GM19193 (cell line): ENCODE data around the gene APBB3.

ENCODE experiments used
- POLR2A ChIP-seq: IDR thresholded peaks from 4 replicates; pipeline ENCODE4 v1.6.1; 2011; ENCODE audit not compliant: insufficient read depth, insufficient read length; ENCODE audit errors: extremely low read depth

Gene APBB3

DNA sequence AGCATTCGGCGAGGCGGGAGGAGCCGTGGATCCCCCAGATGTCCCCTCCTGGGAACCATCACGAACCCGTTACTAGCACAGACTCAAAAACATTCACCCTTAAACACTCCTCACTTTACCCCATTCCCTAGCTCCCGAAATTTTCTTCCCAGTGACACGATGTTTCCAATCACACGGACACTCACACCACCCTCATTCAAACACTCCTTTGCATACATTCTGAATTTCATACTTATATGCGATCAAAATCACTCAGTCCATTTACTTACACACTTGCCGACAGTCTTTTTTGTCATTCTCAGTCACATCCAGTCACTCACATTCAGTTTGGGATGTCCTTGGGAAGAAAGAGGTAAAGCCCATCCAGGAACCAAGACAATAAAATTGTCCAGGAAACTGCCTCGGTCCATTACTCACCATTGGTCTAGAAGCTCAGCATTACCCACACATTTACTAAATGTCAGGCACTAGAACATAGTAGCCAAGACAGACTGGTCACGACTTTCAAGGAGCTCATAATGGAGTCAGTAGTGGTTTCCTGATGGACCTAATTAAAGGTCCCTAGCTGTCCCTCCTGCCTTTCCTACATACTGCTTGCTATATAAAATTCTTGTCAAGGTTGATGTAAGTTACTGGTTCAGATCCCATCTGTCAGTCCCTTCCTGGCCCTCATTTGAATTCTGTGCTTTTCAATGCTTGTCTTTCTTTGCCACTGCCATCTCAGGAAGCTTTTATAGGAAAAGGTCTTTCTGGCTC lies 804 bp upstream of the APBB3 start:
- TF ChIP-seq POLR2A: no peak

DNA sequence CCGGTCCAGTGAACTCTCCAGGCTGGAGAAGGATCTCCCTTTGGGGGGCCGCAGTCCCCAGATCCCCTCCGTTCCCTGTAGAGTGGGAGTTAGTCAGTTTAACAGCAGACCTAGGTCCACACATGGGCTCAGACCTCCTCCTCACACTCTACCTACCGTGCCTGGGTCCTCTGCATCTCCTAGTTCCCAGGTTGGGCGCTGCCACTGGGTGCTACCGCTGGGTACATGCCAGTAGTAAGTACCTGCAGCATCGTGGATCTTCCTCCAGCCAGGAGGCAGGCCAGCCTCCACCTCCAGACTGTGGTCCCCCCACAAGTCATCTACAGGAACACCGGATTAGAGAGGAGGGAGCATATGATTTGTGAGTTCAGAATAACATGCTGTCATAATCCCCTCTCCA lies 802 bp downstream of the APBB3 start:
- TF ChIP-seq POLR2A: no peak

DNA sequence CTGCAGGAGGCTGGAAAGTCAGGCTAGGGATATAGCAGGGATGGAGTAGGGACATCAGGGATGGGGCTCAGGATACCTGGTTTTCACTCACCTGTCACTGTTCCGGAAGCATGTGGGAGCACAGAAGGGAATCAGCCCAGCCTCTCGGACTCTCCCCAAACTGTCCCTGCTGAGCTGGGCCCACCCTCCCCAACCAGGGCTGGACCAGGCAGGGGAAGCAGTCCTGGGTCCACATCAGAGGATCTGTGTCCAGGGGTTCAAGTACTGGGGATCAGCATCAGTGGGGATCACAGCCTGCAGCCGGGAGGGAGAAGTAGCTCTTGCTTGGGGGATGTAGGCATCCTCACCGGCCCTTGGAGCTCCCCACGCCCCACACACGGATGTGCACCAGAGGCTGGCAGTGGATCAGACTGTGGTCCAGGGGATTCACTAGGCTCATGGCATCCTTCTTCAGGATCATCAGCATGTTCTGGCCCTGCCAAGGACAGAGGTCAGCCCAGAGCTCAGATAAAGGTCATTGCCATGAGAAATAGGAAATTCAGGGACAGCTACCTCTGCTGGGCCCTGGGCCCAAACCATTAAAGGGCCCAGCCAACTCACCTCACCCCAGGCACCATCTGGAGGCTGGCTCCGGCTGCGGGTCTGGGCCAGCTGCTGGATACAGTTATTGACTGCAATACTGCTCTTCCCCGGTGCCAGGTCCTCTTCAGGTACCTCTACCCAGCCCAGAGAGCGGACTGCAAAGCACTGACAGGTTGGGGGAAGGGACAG lies 2.5 kb downstream of the APBB3 start:
- TF ChIP-seq POLR2A: no peak

DNA sequence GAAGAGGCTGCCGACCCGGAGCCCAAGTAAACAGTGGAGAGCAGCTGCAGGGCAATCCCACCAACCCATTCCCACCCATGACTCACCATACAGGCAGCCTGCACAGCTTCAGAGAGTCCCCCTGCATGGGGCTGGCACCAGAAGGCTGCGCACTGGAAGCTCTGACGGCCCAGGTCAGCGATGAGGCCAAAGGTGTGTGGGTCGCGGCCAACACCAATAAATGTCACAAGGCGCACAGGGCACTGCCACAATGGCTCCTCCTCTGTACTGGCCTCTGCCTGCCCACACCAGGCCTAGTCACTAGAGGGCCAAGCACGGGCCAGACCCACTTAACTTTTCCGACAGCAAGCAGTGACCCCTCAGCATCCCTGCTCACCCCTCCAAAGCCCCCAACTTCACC lies 4.2 kb downstream of the APBB3 start:
- TF ChIP-seq POLR2A: no peak

DNA sequence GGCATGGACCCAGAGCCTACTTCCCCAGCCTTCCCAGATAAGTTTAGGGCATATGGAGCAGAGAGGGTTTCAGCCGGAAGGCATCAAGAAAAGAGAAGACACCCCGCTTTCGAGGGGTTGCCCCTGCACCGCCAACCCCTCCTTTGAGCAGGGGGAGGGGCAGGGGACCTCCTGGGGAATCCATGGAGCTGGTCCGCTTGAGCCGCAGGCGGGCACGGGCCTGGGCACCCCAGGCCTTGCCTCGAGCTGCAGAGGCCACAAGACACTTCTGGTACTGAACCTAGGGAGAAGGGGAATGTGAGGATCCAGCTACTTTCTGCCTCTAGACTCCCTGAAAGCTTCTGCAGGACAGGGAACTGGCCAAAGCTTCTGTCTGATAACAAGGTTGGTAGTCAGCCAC lies 5.9 kb downstream of the APBB3 start:
- TF ChIP-seq POLR2A: no peak

DNA sequence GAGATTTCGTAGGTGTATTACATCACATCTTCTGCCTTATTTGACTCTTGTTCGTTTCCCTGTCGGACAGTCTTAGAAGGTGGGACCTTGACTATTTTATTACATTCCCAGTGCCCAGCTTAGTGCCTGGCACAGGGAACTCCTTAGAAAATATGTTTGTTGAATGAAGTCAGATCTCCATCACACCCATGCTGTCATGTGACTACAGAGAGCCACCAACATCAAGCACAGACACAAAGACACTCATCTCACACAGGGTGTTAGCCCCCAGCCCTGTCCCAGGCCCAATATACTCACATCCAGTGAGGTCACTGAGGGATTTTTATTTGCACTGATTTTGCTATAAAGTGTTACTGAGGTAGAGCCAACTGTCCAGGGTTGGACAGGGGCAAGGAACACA lies 6.4 kb downstream of the APBB3 start:
- TF ChIP-seq POLR2A: no peak

DNA sequence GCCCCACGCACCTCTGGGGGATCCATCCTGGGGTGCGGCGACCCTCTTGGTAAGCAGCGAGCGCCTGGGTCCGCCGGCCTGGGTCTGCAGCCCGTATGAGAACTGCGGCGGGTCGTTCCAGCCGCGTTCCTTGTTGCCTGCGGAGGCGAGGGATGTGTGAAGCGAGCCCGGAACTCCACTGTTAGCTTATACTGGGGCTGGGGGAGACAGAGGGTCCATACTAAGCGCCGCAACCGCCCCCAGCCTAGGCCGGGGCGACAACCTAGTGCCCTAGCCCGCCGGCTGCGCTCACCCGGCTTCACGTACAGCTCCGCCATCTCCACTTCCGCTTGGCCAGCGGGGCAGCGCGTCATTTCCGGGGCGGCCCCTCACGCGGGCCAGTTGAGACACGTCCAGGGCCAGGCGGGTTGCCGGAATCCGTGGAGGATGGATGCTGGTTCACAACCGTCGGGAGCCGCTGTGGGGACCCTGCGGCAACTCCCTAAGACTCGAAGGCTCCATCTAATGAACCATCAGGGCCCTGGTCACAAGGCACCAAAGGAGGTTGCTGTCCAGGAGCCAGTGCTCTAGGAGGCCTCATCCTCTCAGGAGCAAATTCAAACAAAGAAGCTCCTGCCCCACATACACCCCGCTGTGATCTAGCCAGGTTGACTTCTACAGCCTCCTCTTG lies 7.1 kb downstream of the APBB3 start, which contains the start of gene SRA1:
Gene SRA1 (minus strand): TSS at position 338 of the 670 bp plus-strand sequence. CDS start 21 bp downstream, at position 317.
- TF ChIP-seq POLR2A: peak; percentile 99

DNA sequence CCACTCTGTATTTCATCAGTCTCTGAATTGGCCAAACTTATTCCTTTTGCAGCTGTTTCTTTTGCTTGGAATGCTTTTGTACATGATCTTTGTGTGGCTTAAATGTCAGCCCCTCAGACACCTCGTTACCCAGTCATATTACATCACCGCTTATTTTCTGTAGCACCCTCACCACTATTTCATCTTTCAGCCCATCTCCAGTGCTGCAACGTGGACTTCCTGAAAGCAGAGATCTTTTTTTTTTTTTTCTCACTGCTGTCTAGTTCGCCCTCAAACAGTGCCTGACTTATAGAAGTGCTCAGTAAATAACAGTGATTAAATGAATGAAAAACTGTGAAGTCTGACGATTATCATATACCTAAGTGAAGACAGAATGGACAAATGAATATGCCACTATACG lies 8.0 kb downstream of the APBB3 start:
- no peak for TF ChIP-seq POLR2A

DNA sequence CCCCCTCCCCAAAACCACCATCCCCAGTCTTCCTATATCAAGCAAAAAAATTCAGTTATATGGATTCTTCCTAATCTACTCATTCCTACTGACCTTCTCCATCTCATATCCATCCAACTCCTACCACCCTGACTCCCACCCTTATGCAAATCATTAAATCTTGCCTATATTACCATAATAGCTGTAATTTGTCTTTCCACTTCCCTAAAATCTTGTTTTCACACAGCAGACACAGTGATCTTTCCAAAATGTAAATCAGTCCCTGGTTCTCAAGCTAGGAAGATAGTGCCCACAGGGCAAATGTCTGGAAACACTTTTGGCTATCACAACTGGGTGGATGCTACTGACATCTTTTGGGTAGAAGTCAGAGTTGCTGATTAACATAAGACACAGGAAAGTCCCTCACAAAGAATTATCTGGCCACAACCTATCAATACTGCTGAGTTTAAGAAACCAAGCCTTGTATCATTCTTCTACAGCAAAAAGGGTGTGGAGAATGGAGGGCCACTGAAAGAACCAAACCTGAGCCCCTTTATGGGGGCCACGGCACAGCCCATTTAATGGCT lies 8.6 kb downstream of the APBB3 start:
- TF ChIP-seq POLR2A: peak; percentile 29

DNA sequence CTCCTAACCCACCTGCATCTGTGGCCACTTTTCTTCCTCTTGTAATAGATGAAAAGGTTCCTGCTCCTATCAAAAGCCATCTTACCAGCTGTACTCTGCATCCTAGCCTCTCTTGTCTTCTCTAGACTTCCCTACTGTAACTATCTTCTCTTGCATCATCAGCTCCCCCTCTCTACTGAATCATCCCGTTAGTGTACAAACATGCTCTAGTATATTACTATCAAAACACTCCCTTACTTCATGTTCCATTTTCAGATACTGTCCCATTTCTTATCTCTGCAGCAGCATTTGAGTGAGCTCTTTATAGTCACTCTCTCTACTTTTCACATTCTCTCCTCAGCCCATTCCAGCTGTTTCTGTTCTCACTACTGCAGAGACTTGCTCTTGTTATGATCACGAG lies 9.9 kb downstream of the APBB3 start:
- TF ChIP-seq POLR2A: no peak

DNA sequence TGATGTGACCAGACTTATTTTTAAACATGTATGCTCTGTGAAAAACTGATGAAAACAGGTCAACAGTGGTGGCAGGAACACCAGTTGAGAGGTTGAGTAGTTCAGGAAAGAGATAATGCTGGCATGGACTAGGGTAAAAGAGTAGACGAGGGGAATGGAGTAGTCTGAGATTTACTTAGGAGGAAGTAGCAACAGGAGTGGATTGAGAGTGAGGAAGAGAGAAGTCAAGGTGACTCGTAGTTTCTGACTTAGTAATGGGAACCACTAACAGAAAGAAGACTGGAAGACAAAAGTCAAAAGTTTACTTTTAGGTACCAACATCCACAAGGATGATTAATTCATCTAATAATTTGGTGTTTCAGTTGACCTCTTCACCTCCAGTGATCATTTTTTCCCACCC lies 10.7 kb downstream of the APBB3 start:
- no peak for TF ChIP-seq POLR2A

DNA sequence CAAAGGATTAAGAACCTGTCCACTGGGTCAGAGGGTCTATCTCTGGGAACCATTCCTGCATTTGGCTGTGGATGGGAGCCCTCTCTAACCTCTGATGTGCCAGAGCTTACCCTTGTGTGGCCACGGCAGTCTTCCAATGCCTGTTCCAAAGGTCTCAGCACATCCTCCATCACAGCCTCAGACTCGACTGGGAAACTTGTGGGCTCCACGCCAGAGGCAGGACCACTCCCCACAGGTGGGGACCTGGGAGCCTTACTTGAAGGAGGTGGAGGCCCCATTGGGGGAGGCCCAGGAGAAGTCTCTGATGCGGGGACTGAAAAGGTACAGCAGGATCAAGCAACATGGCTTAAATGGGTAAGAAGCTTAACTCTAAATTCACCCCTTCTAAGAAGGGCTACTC lies 12.5 kb downstream of the APBB3 start:
- TF ChIP-seq POLR2A: no peak

DNA sequence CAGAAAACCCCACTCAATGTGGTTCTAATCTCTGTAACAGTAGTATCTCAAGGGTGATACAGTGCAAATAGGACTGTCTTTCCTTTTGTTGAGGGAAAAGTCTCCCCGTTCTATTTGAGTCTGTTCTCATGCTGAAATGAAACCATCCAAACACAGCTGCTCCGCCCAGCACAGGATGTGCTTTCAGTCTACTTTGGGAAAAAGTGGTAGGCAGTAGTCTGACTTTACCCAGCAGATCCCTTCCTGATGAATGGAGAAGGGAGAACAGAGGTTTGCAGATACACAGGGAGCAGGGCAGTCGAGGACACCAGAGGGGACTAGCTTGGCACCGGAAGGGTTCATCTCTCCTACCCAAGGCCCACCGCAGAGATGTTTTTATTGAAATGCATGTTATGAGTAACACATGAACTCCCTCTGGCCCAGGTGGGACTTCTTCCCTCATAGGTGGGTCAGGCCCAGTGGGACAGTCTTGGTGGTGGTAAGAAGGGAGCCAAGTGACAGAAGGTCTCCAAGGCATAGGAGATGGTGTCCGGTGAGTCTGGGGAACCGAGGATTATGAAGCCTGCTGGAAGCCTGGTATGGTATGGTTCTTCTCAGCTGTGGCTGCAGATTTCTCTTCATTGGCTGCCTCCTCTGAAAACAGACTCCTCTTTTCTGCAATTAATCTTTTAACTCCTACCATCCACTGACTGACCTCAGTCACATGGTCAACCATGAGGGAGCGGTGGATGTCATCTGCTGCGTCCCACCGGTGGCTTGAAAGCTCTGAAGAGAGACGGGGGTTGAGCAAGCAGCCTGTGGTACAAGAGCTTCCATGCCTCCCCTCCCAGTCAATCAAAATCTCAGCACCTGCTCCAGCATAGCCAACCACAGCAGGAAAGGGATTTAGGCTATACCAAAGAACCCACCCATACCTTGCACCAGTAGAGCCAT lies 14.0 kb downstream of the APBB3 start:
- TF ChIP-seq POLR2A: no peak
